NCI-H1930 (cell line): ENCODE results near the gene XIRP2.
"Not testable (repeated sequence)": the region's sequence is repeated elsewhere in the genome, so short reads cannot be mapped to it uniquely, and the experiment has no call there.

Source experiments
- DNase-seq, 2 experiments: peaks; one replicate each; lab custom pipeline; 2025; lab: John Stamatoyannopoulos, UW

XIRP2 gene

DNA sequence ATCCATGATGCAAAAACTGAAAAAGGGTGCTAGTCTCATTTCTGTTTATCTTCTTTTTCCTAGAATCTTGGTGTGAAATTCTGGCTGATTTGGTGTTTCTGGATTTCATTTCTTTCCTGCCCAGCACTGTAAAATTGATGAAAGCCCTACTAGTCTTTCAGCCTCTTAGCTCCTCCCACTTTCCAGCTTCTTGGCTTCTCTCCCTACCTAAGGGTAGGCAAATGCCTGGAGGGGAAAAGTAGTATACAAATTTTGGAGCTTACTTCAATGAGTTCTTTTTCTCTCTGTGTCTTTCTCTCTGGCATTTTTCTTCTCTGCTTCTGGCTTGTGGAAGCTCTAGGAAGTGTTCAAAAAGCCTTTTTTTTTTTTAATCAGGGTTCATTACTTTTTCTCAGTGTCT is 160.5 kb downstream of the XIRP2 start:
- DNase-seq, result no peak

DNA sequence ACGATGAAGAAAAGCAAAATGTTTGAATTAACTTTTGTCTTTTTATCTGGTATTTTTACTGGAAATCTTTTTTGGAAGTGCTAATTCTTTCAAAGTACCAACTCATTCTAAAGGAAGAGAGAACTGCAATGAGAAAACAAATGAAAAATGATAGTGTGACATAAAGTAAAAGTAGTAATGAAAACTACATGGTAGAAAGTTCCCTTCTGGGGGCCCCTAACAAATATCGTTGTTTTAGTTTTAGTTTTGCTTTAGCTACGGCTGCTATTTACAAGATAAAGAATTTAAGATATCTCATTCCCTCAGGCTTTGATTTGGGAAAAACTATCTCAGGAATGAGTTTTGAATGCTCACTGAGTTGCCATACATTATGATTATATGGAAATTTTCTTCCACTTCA is 161.4 kb downstream of the XIRP2 start:
- no peak for DNase-seq

DNA sequence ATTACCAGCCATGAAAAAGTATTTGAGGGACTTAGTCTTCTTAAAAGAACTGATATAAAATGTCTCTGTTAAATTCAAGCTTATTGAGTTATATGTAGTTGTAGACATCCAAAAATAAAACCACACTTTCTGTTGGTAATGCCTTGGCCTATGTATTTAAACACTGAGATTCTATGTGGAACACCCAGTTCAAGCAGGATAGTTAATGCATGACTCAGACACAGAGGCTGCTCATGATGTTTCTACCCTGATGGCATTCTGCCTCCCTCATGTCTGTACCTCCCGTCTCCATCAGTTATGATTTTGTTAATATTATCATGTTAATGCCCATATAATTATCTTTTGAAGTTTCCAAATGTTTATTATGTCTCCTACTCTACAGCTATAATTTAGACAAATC is 164.5 kb downstream of the XIRP2 start:
- no peak for DNase-seq

DNA sequence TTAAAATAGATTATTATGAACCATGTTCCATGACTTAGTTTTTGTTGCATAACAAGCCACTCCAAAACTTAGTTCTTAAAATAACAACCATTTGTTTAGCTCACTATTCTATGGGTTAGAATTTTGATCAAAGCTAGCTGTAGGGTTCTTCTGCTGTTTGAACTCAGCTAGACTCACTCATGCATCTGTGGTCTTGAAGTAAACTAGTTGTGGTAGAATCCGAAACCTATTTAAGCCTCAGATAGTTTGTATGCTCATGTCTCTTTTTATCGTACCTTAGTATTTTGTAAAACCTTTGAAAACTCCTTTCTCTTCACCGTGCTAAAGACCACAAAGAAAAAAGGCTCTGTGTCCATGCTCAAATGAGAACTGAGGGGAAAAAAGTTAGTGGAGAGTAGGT is 166.6 kb downstream of the XIRP2 start:
- DNase-seq, result no peak

DNA sequence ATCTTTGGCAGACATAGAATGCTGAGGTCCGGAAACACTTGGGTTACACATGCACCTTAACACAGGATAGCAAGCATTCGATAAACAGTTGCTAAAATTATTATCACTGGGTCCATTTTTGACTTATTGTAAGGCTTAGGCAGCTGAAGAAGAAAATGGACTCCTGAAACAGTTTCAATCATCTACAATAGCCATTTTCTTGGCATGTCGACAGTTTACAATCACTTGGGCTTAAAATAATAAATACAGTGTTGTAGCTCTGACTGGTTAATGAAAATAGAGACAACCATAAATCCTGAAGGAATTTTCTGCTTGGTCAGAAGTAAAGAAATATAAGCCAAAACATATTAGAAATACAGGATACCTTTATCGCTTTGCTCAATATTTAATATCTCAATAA is 169.2 kb downstream of the XIRP2 start:
- no peak for DNase-seq

DNA sequence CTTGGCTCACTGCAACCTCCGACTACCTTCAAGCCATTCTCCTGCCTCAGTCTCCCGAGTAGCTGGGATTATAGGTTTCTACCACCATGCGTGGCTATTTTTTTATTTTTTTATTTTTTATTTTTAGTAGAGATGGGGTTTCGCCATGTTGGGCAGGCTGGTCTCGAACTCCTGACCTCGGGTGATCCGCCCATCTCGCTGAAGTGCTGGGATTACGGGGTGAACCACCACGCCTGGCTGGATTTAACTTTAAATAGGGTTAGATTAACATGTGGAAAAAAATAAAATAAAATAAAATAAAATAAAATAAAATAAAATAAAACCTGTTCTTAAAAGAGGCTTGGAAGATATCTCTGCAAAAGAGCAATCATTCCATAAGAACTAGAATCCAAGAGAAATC is 170.9 kb downstream of the XIRP2 start:
- no peak for DNase-seq

DNA sequence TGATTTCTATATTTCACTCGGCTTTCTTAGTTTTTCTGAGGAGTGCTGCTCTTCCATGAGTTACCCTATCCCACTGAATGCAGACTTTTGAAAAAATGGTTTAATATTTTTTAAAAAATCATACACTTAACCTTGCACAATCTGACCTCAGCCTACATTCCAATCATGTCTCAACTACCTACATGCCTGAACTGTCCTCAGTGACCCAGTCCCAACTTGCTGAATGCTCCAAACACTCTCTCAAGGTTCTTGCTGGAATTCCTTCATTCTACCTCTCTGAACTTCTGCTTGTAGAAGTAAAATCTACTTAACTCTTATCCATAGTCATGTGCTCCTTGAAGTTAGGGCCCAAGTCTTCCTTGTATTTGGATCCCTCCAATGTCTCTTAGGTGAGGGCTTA is 181.6 kb downstream of the XIRP2 start:
- DNase-seq, result no peak

DNA sequence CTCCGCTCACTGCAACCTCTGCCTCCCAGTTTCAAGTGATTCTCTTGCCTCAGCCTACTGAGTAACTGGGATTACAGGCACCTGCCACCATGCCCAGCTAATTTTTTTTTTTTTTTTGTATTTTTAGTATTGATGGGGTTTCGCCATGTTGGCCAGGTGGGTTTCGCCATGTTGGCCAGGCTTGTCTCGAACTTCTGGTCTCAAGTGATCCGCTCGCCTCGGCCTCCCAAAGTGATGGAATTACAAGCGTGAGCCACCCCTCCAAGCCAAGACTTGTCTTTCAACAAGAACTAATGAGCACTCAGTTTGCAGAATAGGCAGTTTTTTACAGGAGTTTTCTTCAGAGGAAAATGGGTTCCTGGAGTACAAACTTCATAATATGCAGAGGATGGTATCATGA is 187.4 kb downstream of the XIRP2 start:
- not testable (repeated sequence) for DNase-seq

DNA sequence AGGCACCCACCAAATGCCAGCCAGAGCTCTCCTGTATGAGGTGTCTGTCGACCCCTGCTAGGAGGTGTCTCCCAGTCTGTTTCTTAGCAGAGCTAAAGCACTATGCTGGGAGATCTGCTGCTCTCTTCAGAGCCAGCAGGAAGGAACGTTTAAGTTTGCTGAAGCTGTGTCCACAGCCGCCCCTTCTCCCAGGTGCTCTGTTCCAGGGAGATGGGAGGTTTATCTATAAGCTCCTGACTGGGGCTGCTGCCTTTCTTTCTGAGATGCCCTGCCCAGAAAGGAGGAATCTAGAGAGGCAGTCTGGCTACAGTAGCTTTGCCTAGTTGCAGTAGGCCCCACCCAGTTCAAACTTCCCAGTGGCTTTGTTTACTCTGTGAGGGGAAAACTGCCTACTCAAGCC is 210.7 kb downstream of the XIRP2 start:
- DNase-seq, result not testable (repeated sequence)

DNA sequence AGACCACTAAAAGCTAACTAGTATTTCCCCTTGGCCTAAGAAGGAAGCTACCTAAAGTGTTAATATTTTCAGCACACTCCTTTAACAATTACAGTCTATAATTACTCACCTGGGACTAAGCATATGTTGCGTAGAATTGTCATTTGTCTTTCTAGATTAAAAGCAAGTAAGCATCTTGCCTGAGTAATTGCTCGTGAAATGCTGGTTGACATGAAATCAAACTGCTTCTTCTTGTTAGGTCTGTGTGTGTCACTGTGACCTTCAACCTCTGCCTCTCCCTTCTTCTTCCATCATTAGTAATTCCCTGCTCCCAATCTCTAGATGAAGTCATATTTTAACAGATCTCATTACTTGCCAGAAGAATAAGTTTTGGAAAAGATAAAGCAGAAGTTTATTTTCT is 212.2 kb downstream of the XIRP2 start:
- DNase-seq, result no peak

DNA sequence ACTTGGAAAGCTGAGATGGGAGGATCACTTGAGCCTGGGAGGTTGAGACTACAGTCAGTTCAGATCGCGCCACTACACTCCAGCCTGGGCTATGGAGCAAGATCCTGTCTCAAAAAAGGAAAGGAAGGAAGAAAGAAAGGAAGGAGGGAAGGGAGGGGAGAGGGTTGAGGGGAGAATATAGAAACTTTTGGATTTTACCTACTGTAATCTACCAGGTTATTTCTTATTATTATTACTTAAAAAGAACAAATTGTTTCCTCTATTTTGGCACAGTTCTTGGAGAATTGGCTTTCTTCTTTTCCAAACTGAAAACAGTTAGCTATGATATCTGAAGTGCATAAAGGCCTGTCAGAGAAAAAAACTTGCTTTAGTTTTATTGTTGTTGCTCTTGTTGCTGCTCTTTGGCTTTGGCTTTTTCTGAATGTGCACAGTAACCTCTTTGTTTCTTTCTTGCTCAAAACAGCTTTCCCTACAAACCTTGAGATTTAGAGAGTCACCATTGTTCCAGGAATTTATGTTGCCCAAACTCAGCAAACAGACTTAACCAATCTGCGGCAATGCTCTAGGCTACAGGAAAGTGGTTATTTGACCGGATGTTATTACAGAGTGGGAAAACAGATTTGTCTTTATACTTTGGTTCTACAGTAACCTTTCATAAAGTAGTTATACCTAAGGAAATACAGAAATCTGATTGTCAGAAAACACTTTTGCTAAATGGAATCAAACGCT is 214.9 kb downstream of the XIRP2 start:
- DNase-seq, result no peak

DNA sequence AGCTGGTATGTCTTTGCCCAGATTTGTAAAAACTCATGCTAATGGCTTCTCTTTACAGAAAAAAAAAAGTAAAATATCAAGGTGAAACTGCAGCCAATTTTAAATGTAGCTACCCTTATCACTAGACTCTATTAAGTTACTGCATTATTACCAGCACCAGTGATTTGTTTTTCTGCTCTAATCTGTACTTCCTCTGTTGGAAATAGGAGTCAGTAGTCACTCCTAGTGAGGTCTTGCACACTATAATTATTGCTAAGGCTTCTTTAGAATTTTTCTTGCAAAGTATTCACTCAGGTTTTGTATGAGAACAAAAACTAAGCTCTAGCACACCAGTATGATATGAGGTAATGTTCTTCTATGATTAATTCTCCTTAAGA is 215.5 kb downstream of the XIRP2 start:
- DNase-seq, result no peak

DNA sequence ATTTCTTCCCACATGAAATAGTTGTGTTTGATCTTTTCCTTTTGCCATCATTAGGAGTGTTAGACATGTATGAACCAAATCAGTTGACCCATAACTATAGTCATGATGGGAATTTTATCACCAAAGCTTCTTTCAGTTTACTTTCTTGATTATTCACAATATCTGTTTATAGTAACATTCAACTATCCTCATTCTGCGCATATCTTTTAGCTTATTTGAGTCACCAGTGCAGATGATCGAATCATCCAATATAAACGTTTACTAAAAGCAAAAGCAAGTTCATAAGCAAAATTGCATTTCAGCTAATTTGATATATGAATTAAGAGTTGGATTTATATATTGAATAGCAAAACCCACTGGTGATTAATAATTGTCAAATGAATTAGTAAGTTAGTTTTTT is 216.4 kb downstream of the XIRP2 start:
- no peak for DNase-seq

DNA sequence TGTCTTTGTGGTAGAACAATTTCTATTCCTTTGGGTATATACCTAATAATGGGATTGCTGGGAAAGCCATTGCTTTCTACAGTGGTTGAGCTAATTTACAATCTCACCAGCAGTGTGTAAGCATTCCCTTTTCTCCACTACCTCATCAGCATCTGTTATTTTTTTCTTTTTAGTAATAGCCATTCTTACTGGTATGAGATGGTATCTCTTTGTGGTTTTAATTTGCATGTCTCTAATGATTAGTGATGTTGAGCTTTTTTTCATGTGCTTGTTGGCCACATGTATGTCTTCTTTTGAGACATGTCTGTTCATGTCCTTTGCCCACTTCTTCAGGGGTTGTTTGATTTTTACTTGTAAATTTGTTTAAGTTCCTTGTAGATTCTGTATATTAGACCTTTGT is 221.4 kb downstream of the XIRP2 start:
- not testable (repeated sequence) for DNase-seq

DNA sequence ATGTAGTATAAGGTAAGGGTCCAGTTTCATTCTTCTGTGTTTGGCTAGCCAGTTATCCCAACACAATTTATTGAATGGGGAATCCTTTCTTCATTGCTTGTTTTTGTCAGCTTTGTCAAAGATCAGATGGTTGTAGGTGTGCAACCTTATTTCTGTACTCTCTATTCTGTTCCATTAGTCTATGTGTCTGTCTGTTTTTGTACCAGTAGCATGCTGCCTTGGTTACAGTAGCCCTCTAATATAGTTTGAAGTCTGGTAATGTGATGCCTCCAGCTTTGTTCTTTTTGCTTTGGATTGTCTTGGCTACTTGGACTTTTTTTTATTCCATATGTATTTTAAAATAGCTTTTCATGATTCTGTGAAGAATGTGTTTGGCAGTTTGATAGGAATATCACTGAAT is 222.1 kb downstream of the XIRP2 start:
- no peak for DNase-seq

DNA sequence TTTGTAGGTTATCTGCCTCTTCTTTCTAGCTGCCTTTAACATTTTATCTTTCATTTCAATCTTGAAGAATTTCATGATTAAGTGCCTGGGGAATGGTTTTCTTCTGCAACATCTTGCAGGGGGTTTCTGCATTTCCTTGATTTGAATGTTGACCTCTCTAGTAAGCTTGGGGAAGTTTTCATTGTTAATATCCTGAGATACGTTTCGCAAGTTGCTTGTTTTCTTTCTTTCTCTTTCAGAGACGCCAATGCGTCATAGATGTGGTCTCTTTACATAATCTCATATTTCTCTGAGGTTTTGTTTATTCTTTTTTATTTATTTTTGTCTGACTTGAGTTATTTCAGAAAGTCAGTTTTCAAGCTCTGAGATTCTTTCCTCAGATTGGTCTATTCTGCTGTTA is 225.7 kb downstream of the XIRP2 start:
- no peak for DNase-seq

DNA sequence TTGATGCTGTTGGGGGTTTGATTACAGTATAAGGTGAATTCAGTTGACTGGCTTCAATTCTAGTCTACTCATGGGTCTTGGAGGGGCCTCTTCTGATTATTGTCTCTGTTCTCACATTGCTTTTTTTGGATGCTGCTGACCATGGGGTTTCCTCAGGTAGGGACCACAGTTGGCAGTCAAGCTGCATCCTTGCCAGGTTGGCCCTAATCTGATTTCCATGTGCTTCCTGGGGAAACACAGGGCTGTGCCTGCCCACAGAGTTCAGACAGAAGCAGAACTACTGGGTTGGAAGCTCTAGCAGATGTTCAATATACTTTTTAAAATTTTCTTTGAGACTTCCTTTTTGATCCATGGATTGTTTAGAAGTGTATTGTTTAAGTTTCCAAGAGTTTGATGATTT is 227.3 kb downstream of the XIRP2 start:
- DNase-seq, result no peak

DNA sequence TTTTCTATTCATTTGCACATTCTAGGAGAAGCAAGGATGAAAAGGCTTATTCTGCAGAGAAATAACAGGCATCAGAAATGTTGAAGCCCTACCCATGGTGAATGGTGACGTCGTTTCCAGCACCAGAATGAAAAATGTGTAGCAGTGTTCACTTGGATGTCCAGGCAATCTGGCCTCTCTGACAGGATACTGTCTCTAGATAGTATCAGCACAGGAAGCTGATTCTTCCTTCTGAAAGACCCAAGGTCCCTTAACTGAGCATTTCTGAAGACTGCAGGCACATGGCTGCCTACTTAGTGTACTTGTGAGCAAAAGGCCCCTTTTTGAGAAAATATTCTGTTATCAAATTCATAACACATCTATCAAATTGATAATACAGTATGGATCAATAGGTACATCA is 234.1 kb downstream of the XIRP2 start:
- DNase-seq, result no peak

DNA sequence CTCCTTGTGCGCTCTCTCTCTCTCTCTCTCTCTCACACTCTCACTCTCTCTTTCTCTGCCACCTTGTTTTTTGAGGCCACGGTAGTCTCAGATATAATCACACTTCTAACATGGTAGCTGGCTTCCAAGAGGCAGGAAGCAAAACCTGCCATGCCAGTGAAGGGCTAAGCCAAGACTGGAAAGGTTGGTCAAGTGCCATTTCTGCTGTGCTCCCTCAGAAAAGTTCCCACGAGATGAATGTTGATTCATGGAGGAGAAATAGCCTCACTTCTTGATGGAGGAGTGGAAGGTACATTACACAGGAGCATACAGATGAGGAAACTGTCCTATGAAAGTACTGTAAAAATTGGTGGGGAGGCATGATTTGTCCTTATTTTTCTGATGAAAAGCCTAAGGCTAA is 237.9 kb downstream of the XIRP2 start:
- no peak for DNase-seq

DNA sequence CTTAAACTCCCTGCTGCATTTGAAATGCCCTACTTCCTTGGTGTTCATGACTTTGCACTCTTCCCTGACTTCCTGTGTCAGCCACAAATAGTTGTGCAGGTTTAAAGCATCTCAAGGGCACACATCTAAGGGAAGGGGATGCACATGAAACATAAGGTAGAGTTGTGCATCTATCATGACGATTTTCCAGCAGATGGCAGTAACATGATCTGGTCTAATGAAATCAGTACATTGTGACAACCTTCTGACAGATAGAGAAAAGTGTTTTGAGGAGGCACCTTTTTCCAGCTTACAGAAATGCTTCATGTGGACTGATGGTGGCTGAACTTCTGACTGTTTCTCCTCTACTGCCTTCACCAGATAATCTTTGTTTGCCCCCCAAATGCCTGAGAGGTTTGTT is 238.9 kb downstream of the XIRP2 start:
- no peak for DNase-seq

DNA sequence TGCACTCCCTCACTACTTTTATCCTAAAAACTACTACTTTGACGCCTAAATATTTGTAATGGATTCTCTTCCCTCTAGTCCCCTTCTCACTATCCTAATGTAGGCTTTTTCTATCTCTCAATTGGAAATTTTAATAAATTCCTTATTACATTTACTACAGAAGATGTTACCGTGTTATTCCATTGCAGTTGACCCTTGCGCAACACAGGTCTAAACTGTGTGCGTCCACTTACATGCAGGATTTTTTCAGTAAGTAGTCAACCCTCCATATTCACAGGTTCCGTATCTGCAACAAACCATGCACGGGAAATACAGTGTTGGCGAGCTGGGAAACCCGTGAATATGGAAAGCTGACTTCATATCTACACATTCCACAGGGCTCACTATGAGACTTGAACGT is 239.8 kb downstream of the XIRP2 start:
- DNase-seq, result no peak

DNA sequence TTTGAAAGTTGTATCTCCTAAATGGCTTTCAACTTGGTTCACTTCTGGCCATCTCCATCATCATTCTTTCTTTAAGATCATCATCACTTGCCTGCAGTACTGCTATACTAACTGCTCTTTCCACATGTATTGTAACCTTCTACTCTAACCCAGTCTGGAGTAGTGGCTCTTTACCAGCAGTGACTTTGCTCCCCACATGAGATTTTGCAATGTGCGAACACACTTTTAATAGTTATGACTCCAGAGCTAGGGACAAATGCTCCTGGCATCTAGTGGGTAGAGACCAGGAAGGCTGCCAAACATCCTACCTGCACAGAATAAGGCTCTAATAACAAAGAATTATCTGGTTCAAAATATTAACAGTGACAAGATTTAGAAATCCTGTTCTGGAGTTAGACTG is 243.8 kb downstream of the XIRP2 start:
- no peak for DNase-seq

DNA sequence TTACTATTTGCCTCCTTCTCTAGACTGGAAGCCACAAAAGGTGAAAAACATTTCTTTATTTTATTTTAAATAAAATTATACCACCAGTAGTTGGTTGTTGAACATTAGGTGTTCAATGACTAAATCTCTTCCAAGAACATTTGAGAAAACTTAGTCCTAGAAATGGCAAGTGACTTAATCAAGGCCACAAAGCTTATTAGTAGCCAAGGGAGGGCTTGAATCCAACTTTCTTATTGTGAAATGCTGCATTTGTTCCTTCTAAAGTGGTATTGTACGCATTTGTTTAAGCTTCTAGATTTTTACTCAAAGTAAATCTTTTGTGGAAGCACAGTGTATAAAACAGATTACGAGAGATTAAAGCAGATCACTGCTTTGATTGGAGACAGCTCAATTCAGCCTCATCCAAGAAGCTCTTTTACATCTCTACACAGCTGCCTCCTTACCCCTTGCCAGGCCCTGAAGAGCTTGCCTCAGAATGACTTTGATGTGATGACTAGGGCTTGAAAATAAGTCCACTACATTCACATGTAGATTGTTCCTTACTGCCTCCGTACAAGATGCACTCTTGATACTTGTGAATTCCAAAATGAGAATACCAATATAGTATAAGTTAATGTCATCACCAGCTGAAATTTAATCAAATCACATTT is 244.8 kb downstream of the XIRP2 start:
- DNase-seq, result no peak

DNA sequence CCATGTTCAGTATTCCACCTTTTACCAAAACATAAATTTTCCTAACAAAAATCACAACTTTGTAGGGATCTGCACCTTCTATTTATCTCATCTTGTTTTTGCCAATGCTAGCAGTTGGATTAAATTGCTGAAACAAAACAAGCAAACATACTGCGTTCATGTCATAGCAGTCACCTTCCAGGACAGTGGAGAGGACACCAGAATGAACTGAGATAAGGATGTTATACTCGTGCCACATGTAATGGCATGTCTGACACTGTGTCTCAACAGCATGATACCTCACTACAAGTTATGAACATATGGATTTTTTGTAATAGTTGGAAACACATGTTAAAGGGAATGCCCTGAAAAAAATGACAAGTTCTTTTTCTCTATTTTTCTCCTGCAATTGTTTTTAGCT is 245.3 kb downstream of the XIRP2 start:
- DNase-seq, result no peak
